ENCODE measurements around the gene GDF15.
A peak's percentile ranks its signal among the peaks of the same experiment; 100 is the strongest.
"Not testable (repeated sequence)": the region's sequence is repeated elsewhere in the genome, so short reads cannot be mapped to it uniquely, and the experiment has no call there.

GDF15 gene

GRCh38 chr19:18392926-18393325 lies 7.0 kb downstream of the GDF15 start:
- no peak for DNase-seq

GRCh38 chr19:18393836-18394235 lies 7.9 kb downstream of the GDF15 start:
- no peak for DNase-seq

GRCh38 chr19:18396471-18397241 lies 10.7 kb downstream of the GDF15 start:
- DNase-seq = no peak

- DNase-seq = no peak
These were observed 11.6 kb downstream of the GDF15 start, which contains the start of gene LRRC25 for GRCh38 chr19:18397242-18398202. LRRC25 (minus strand) TSS chr19:18397622; CDS start chr19:18396963, 659 bp downstream.

GRCh38 chr19:18399008-18399407 lies 13.1 kb downstream of the GDF15 start:
- no peak for DNase-seq

GRCh38 chr19:18401580-18402112 lies 15.7 kb downstream of the GDF15 start:
- DNase-seq = no peak

- DNase-seq = not testable (repeated sequence)
These were observed 16.7 kb downstream of the GDF15 start for GRCh38 chr19:18402455-18403248.

- DNase-seq = not testable (repeated sequence)
These were observed 19.8 kb downstream of the GDF15 start for GRCh38 chr19:18405754-18406153.

GRCh38 chr19:18406749-18407148 lies 20.8 kb downstream of the GDF15 start:
- no peak for DNase-seq

- DNase-seq = peak; percentile 34
These were observed 22.1 kb downstream of the GDF15 start for GRCh38 chr19:18408053-18408476.

- DNase-seq = no peak
These were observed 26.8 kb downstream of the GDF15 start for GRCh38 chr19:18412610-18413239.

- DNase-seq = no peak
These were observed 28.7 kb downstream of the GDF15 start for GRCh38 chr19:18414504-18415177.

GRCh38 chr19:18415178-18415867 lies 29.4 kb downstream of the GDF15 start:
- no peak for DNase-seq

GRCh38 chr19:18416778-18417249 lies 30.9 kb downstream of the GDF15 start:
- DNase-seq = no peak

GRCh38 chr19:18417250-18418028 lies 31.5 kb downstream of the GDF15 start:
- no peak for DNase-seq

- DNase-seq = no peak
These were observed 32.1 kb downstream of the GDF15 start for GRCh38 chr19:18418029-18418482.

- no peak for DNase-seq
These were observed 32.7 kb downstream of the GDF15 start for GRCh38 chr19:18418483-18419194.

GRCh38 chr19:18419195-18419698 lies 33.3 kb downstream of the GDF15 start, which contains the start of gene SSBP4:
SSBP4 (plus strand) TSS chr19:18419398; CDS start chr19:18419649, 251 bp downstream.
- peak; percentile 67 for DNase-seq

Measured in NCI-H2107 (cell line).